Lung (tissue), 12 donors: Measurements from ENCODE around the gene DGKH. TPM values are rescaled to one million over a fixed set of nuclear protein-coding genes. Genes with fewer than 3 reads are reported as not detected.

Source experiments
- ATAC-seq: fragments of 200-7000 bp; cut with Tn5 transposase; one replicate; pipeline ENCODE4 v1.9.1; 2020; ENCODE audit warnings: moderate number of reproducible peaks; ENCODE audit not compliant: insufficient read depth, low FRiP score
- DNase-seq, 3 donors: peaks; one replicate each; pipeline ENCODE4 v3.0.0-alpha.2; 2013 to 2017
- H3K27ac ChIP-seq, 2 donors: one replicate each; pipeline ENCODE4 v1.5.1; 2013; ENCODE audit warnings: mild to moderate bottlenecking in 2 of 2, moderate library complexity in 2 of 2, control low read depth in 1 of 2, inconsistent platforms in 1 of 2, low read depth in 1 of 2, low read length in 1 of 2
- H3K27me3 ChIP-seq, 3 donors: one replicate each; pipeline ENCODE4 v1.5.1; 2013; ENCODE audit warnings: low read length in 2 of 3; ENCODE audit not compliant: control insufficient read depth in 3 of 3, insufficient read depth in 3 of 3
- H3K36me3 ChIP-seq, 4 donors: one replicate each; pipeline ENCODE4 v1.5.1; 2013; ENCODE audit warnings: low read length in 4 of 4, mild to moderate bottlenecking in 1 of 4, moderate library complexity in 1 of 4; ENCODE audit not compliant: control insufficient read depth in 4 of 4, insufficient read depth in 4 of 4
- H3K4me1 ChIP-seq, 5 donors: one replicate each; pipeline ENCODE4 v1.5.1; 2013; ENCODE audit warnings: low read length in 5 of 5, mild to moderate bottlenecking in 2 of 5, moderate library complexity in 1 of 5; ENCODE audit not compliant: control insufficient read depth in 5 of 5, insufficient read depth in 5 of 5
- H3K4me3 ChIP-seq: one replicate; pipeline ENCODE4 v1.5.1; 2013; ENCODE audit warnings: mild to moderate bottlenecking, control low read depth, moderate library complexity
- H3K9ac ChIP-seq, 2 donors: one replicate each; pipeline ENCODE4 v1.5.1; 2013; ENCODE audit warnings: low read length in 2 of 2, control low read depth in 1 of 2; ENCODE audit not compliant: insufficient read depth in 1 of 2
- H3K9me3 ChIP-seq, 4 donors: one replicate each; pipeline ENCODE4 v1.5.1; 2013; ENCODE audit warnings: low read length in 3 of 4, mild to moderate bottlenecking in 1 of 4, moderate library complexity in 1 of 4; ENCODE audit not compliant: control insufficient read depth in 4 of 4, insufficient read depth in 3 of 4
- whole genome bisulfite sequencing, 2 donors: extraction: QIAGEN DNeasy Blood & Tissue Kit; methylation state at CpG; one replicate each; pipeline ENCODE4 v1.1.7; 2013; 5-methylcytosine and 5-hydroxymethylcytosine counted together
- polyA plus RNA-seq, 2 donors: library from polyadenylated mRNA; stranded (reverse); fragments of 200-250 nt; gene quantifications; one replicate each; pipeline ENCODE4 v1.2.1, GENCODE V29; 2013
- total RNA-seq, 2 donors: library from RNA; depleted of rRNA in 1 of 2; stranded (reverse); fragments of >200 nt in 1 of 2; gene quantifications; one replicate each; pipeline ENCODE4 v1.2.1, GENCODE V29; 2014 to 2021
- TF ChIP-seq, protein P1 (sequence below): IDR thresholded peaks from 2 replicates; pipeline ENCODE4 v1.5.1; 2012; ENCODE audit warnings: mild to moderate bottlenecking; ENCODE audit errors: control extremely low read depth, extremely low read depth
- donor health status: control.
- donor health status: control.
- donor health status: Bipolar disorder and iron deficiency.
- donor health status: healthy.
- donor health status: DM: yes; HTN: yes; CAD: no.

DGKH gene
- total and polyA plus RNA-seq, 4 donors, result 2.2 to 33.1 (median 11.4) TPM

DNA sequence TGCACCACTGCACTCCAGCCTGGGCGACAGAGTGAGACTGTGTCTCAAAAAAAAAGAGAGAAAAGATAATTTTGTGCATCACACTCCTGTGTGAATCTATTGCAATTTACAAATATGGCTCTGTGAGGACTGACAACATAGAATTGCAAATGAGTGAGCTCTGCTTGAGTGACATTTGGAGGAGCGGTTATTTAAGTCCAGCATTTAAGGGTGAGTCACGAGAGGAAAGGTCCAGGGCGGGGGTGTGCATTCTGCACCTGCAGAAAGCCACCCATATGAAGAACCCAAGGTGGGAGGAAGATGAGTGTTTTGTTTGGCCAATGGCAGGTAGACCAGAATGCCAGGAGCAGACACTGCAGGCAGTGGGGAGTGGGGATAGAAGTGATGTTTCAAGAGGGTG is 58.5 kb downstream of the DGKH start:
- TF ChIP-seq, protein P1, sequence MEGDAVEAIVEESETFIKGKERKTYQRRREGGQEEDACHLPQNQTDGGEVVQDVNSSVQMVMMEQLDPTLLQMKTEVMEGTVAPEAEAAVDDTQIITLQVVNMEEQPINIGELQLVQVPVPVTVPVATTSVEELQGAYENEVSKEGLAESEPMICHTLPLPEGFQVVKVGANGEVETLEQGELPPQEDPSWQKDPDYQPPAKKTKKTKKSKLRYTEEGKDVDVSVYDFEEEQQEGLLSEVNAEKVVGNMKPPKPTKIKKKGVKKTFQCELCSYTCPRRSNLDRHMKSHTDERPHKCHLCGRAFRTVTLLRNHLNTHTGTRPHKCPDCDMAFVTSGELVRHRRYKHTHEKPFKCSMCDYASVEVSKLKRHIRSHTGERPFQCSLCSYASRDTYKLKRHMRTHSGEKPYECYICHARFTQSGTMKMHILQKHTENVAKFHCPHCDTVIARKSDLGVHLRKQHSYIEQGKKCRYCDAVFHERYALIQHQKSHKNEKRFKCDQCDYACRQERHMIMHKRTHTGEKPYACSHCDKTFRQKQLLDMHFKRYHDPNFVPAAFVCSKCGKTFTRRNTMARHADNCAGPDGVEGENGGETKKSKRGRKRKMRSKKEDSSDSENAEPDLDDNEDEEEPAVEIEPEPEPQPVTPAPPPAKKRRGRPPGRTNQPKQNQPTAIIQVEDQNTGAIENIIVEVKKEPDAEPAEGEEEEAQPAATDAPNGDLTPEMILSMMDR, result no peak
- no peak overlapping the region for H3K27ac ChIP-seq
- H3K4me3 ChIP-seq, result no peak overlapping the region
- peaks cover 0 to 3% (median 0%) of the 10 kb centered on the region in 4 donors for H3K9me3 ChIP-seq
- 97% methylated on average over 4 of the region's 4 CpGs for WGBS, 2 donors
- H3K27me3 ChIP-seq, result peaks cover 0 to 2% (median 0%) of the 10 kb centered on the region in 3 donors
- peaks cover 0 to 7% (median 4%) of the 10 kb centered on the region in 5 donors for H3K4me1 ChIP-seq
- no peak for ATAC-seq
- H3K36me3 ChIP-seq, result no peaks in the 10 kb centered on the region
- DNase-seq, result no peak
- no peak overlapping the region for H3K9ac ChIP-seq

- Histone ChIP-seq H3K27ac (no peak overlapping the region), H3K9ac (no peak overlapping the region), H3K4me3 (no peak overlapping the region), H3K36me3 (peaks cover 0 to 2% (median 0%) of the 10 kb centered on the region in 4 donors), H3K27me3 (peaks cover 0 to 2% (median 0%) of the 10 kb centered on the region in 3 donors), H3K4me1 (peaks cover 0 to 5% (median 3%) of the 10 kb centered on the region in 5 donors), H3K9me3 (peaks cover 0 to 3% (median 0%) of the 10 kb centered on the region in 4 donors)
- TF ChIP-seq, protein P1, result no peak
- no peak for DNase-seq
- ATAC-seq, result no peak
- 81 to 84% methylated on average over 5 of the region's 5 CpGs for WGBS, 2 donors
Observed at GRCh38 chr13:42107421-42107820, 59.0 kb downstream of the DGKH start.

DNA sequence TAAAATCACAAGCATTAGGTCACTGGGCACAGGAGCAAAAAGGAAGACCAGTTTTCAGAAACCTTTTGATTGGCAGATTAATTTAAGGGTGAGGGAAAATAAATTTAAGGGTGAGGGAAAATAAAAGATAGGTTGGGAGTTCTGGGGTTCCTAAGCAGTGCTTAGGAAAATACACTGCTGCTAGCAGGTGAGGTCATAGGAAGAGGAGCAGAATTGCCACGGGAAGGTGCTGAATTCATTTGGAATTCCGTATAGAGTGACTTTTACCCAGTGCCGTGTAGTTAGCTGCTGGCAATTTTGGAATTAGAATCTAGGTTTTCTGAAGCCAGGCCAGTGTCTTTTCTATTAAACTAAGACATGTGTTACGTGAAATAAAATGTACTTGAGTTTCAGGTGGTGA is 59.8 kb downstream of the DGKH start:
- H3K9me3 ChIP-seq, result peaks cover 0 to 3% (median 0%) of the 10 kb centered on the region in 4 donors
- ATAC-seq (no peak), DNase-seq (no peak)
- no peak overlapping the region for H3K4me3 ChIP-seq
- peaks cover 0 to 2% (median 0%) of the 10 kb centered on the region in 4 donors for H3K36me3 ChIP-seq
- TF ChIP-seq, protein P1, result no peak
- 94 to 96% methylated on average over 4 of the region's 4 CpGs for WGBS, 2 donors
- H3K9ac ChIP-seq, result no peak overlapping the region
- no peak overlapping the region for H3K27ac ChIP-seq
- H3K27me3 ChIP-seq, result peaks cover 0 to 2% (median 0%) of the 10 kb centered on the region in 3 donors
- H3K4me1 ChIP-seq, result peaks cover 0 to 5% (median 3%) of the 10 kb centered on the region in 5 donors

DNA sequence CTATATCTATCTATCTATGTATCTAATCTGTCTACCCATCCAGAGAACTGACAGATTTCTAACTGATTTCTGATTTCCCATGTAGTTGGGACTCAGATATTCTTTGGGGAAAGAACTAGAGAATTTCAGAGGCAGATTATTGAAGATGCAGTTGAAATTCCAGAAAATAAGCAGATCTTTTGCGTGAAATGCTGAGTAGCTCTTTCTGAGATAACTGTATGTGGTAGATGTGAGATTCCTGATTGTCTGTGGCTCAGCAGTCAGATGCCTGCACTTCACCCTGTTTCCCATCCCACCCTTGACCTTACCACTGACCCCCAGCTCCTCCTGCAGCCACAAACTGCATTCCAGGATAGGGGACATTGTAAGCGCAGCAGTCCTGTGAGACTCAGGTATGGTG is 61.5 kb downstream of the DGKH start:
- 95% methylated on average over 2 of the region's 2 CpGs for WGBS, 2 donors
- peaks cover 0 to 2% (median 0%) of the 10 kb centered on the region in 4 donors for H3K36me3 ChIP-seq
- no peak overlapping the region for H3K9ac ChIP-seq
- H3K4me1 ChIP-seq, result peaks cover 0 to 5% (median 3%) of the 10 kb centered on the region in 5 donors
- peaks cover 0 to 2% (median 0%) of the 10 kb centered on the region in 3 donors for H3K27me3 ChIP-seq
- no peak overlapping the region for H3K4me3 ChIP-seq
- DNase-seq (no peak), ATAC-seq (no peak)
- no peaks in the 10 kb centered on the region for H3K9me3 ChIP-seq
- TF ChIP-seq, protein P1, result no peak
- no peak overlapping the region for H3K27ac ChIP-seq
